Loucy (cell line): ENCODE data around the gene SREK1IP1.

Source experiments
- H2AFZ ChIP-seq: fragments of 200-600 bp; sonication (generic); 2 replicates; pipeline ENCODE4 v1.6.0; 2016; ENCODE audit warnings: antibody characterized with exemption, mild to moderate bottlenecking, low read length, moderate library complexity
- H3F3A ChIP-seq: fragments of 200-600 bp; 2 replicates; pipeline ENCODE4 v1.6.0; 2016; ENCODE audit warnings: antibody characterized with exemption, low read depth, mild to moderate bottlenecking
- H3K27me3 ChIP-seq: fragments of 200-600 bp; sonication (generic); 2 replicates; pipeline ENCODE4 v1.6.1; 2014; ENCODE audit warnings: low read length, mild to moderate bottlenecking; ENCODE audit not compliant: insufficient read depth, poor library complexity, severe bottlenecking
- H3K36me3 ChIP-seq: fragments of 200-600 bp; sonication (generic); 2 replicates; pipeline ENCODE4 v1.6.1; 2016; ENCODE audit warnings: low read length; ENCODE audit not compliant: insufficient read depth
- H3K4me1 ChIP-seq: fragments of 200-600 bp; sonication (generic); 2 replicates; pipeline ENCODE4 v1.5.1; 2014; ENCODE audit warnings: low read length, mild to moderate bottlenecking; ENCODE audit not compliant: insufficient read depth, poor library complexity, severe bottlenecking
- H3K4me2 ChIP-seq: fragments of 200-600 bp; sonication (generic); 2 replicates; pipeline ENCODE4 v1.6.0; 2014; ENCODE audit warnings: antibody characterized with exemption, low read length, low read depth, mild to moderate bottlenecking; ENCODE audit not compliant: poor library complexity, severe bottlenecking
- H3K4me3 ChIP-seq: fragments of 200-600 bp; sonication (generic); 2 replicates; pipeline ENCODE4 v1.5.1; 2014; ENCODE audit warnings: low read length, mild to moderate bottlenecking, mixed read lengths; ENCODE audit not compliant: poor library complexity, severe bottlenecking
- H3K79me2 ChIP-seq: fragments of 200-600 bp; sonication (generic); 2 replicates; pipeline ENCODE4 v1.6.1; 2014; ENCODE audit warnings: low read length; ENCODE audit not compliant: insufficient read depth
- H3K9ac ChIP-seq: fragments of 200-600 bp; sonication (generic); 2 replicates; pipeline ENCODE4 v1.6.0; 2014; ENCODE audit warnings: mild to moderate bottlenecking, low read depth, low read length, moderate library complexity; ENCODE audit not compliant: poor library complexity, severe bottlenecking
- H3K9me2 ChIP-seq: fragments of 200-600 bp; sonication (generic); replicated peaks from 2 replicates; pipeline ENCODE4 v1.6.1; 2016; ENCODE audit warnings: low read depth, low read length, mixed read lengths
- H3K9me3 ChIP-seq: fragments of 200-600 bp; sonication (generic); 2 replicates; pipeline ENCODE4 v1.6.1; 2014; ENCODE audit warnings: mild to moderate bottlenecking, antibody characterized with exemption, low read length, low read depth; ENCODE audit not compliant: insufficient read depth
- H4K20me1 ChIP-seq: fragments of 200-600 bp; sonication (generic); 2 replicates; pipeline ENCODE4 v1.6.0; 2014; ENCODE audit warnings: antibody characterized with exemption, low read length, mild to moderate bottlenecking; ENCODE audit not compliant: insufficient read depth, poor library complexity, severe bottlenecking
- EZH2phosphoT487 ChIP-seq: fragments of 200-600 bp; IDR thresholded peaks from 2 replicates; pipeline ENCODE4 v1.6.1; 2018; ENCODE audit warnings: antibody characterized with exemption, mild to moderate bottlenecking, moderate library complexity, borderline replicate concordance
- TF ChIP-seq, protein P1 (sequence below): fragments of 200-600 bp; sonication (generic); conservative IDR thresholded peaks from 2 replicates; pipeline ENCODE4 v1.5.1; 2014; ENCODE audit warnings: mild to moderate bottlenecking, antibody characterized with exemption, low read length

Gene SREK1IP1

DNA sequence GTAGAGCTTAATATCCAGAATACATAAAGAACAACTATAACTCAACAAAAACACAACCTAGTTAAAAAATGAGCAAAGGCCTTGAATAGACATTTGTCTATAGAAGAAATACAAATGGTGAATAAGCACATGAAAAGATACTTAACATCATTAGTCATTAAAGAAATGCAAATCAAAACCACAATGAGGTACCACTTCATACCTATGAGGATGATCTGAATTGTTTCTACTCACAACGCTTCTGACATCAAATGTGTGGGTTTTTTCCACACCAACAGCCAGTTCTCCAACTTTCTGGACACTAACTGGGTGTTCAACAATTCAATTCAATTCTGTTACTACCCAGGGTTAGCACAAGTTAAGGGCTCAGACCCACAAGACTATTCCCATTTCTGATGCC lies 22.0 kb downstream of the SREK1IP1 start:
- Histone ChIP-seq H3K9me3 (no peaks in the 10 kb centered on the region), H2AFZ (no peak overlapping the region), H3F3A (no peaks in the 10 kb centered on the region), H3K9ac (no peak overlapping the region), H3K79me2 (no peaks in the 10 kb centered on the region), H3K4me2 (no peak overlapping the region), H3K4me1 (no peaks in the 10 kb centered on the region), H3K27me3 (no peaks in the 10 kb centered on the region), H3K36me3 (peaks cover 2% of the 10 kb centered on the region; the same call in 1 of the 2 replicates), H4K20me1 (no peaks in the 10 kb centered on the region), H3K9me2 (no peaks in the 10 kb centered on the region), H3K4me3 (no peak overlapping the region)
- TF ChIP-seq, protein P1, sequence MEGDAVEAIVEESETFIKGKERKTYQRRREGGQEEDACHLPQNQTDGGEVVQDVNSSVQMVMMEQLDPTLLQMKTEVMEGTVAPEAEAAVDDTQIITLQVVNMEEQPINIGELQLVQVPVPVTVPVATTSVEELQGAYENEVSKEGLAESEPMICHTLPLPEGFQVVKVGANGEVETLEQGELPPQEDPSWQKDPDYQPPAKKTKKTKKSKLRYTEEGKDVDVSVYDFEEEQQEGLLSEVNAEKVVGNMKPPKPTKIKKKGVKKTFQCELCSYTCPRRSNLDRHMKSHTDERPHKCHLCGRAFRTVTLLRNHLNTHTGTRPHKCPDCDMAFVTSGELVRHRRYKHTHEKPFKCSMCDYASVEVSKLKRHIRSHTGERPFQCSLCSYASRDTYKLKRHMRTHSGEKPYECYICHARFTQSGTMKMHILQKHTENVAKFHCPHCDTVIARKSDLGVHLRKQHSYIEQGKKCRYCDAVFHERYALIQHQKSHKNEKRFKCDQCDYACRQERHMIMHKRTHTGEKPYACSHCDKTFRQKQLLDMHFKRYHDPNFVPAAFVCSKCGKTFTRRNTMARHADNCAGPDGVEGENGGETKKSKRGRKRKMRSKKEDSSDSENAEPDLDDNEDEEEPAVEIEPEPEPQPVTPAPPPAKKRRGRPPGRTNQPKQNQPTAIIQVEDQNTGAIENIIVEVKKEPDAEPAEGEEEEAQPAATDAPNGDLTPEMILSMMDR: no peak
- no peak for TF ChIP-seq EZH2phosphoT487

DNA sequence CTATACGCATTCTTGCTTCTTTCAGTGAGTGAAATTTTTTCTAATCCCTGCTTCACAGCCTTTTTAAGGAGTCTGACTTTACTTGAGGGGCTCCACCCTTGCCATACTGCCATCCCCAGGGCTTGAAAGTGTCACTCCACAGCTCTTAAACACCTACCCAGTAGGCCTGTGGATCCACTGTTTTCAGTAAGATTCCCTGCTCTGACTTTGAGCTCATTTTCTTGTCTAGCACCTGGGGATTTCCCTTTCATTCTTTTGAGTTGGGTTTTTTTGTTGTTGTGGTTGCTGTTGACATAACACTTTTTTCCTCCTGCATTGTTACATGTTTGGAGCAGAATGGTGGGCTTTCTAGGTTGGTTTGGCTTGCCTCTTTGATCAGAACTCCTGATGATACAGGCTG lies 23.6 kb downstream of the SREK1IP1 start:
- H3K36me3 ChIP-seq: peaks cover 9% of the 10 kb centered on the region; the same call in 1 of the 2 replicates
- H3K79me2 ChIP-seq: no peaks in the 10 kb centered on the region
- H3K4me3 ChIP-seq: no peak overlapping the region
- H3K4me1 ChIP-seq: no peaks in the 10 kb centered on the region
- H3K9me2 ChIP-seq: no peaks in the 10 kb centered on the region
- H4K20me1 ChIP-seq: no peaks in the 10 kb centered on the region
- H3K27me3 ChIP-seq: no peaks in the 10 kb centered on the region
- H3F3A ChIP-seq: no peaks in the 10 kb centered on the region
- H2AFZ ChIP-seq: no peak overlapping the region
- H3K4me2 ChIP-seq: no peak overlapping the region
- TF ChIP-seq EZH2phosphoT487: no peak
- TF ChIP-seq, protein P1: no peak
- no peak overlapping the region for H3K9ac ChIP-seq
- H3K9me3 ChIP-seq: no peaks in the 10 kb centered on the region

DNA sequence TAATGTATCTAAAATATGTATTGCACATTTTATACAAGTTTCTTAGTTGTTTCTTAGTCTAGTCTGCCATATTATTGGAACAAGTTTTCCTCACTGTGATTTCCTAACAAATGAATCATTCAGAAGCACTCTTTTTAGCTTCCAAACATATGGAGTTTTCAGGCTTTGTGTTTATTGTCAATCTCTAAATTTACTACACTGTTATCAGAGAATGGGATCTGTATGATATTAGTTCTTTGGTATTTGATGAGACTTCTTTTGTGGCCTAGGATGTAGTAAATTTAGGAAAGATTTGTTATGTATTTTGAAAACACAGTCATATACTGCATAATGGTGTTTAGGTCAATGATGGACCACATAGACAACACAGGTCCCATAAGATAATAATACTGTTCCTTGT lies 25.7 kb downstream of the SREK1IP1 start:
- H3F3A ChIP-seq: no peaks in the 10 kb centered on the region
- H2AFZ ChIP-seq: no peak overlapping the region
- no peaks in the 10 kb centered on the region for H3K9me2 ChIP-seq
- peaks cover 28% of the 10 kb centered on the region; the same call in 1 of the 2 replicates for H3K36me3 ChIP-seq
- H3K4me2 ChIP-seq: no peak overlapping the region
- H3K4me3 ChIP-seq: no peak overlapping the region
- H3K9me3 ChIP-seq: no peaks in the 10 kb centered on the region
- H3K79me2 ChIP-seq: no peaks in the 10 kb centered on the region
- no peaks in the 10 kb centered on the region for H4K20me1 ChIP-seq
- H3K9ac ChIP-seq: no peak overlapping the region
- TF ChIP-seq, protein P1: no peak
- no peak for TF ChIP-seq EZH2phosphoT487
- no peaks in the 10 kb centered on the region for H3K4me1 ChIP-seq
- no peaks in the 10 kb centered on the region for H3K27me3 ChIP-seq
